Measurements from ENCODE around the gene SYNE1. TPM values are rescaled to one million over a fixed set of nuclear protein-coding genes. Genes with fewer than 3 reads are reported as not detected.

The SYNE1 gene
- total and polyA plus RNA-seq, 2 experiments from 2014 or later: 17.6 to 59.9 TPM

- H3K9me3 ChIP-seq (ENCODE audit: low read depth): no peaks in the 10 kb centered on the region
- H3K79me2 ChIP-seq: no peaks in the 10 kb centered on the region
- H2AFZ ChIP-seq: no peak overlapping the region
- 83% methylated on average over 8 of the region's 8 CpGs for WGBS (ENCODE audit: low lambda C conversion rate, missing lambda C conversion rate)
- no peaks in the 10 kb centered on the region for H3K36me3 ChIP-seq (replicated peaks; ENCODE audit: insufficient read depth, low read depth)
- H3K4me3 ChIP-seq: no peak overlapping the region
- DNase-seq (ENCODE audit: low spot score): no peak
- H3K27me3 ChIP-seq: no peaks in the 10 kb centered on the region
- no peak for TF ChIP-seq EZH2 (IDR thresholded peaks at IDR 0.05; ENCODE audit: borderline replicate concordance)
- H3K4me2 ChIP-seq: no peak overlapping the region
- no peaks in the 10 kb centered on the region for H3K9me2 ChIP-seq (replicated peaks; ENCODE audit: insufficient read depth)
- H3K4me1 ChIP-seq (ENCODE audit: insufficient read depth): peaks cover 10% of the 10 kb centered on the region
- H3K27ac ChIP-seq: no peak overlapping the region
- no peaks in the 10 kb centered on the region for H4K20me1 ChIP-seq (ENCODE audit: insufficient read depth, poor library complexity, severe bottlenecking)
Observed at GRCh38 chr6:152268846-152269442, 368.2 kb downstream of the SYNE1 start.

- Histone ChIP-seq H3K9me3 (ENCODE audit: low read depth) (no peaks in the 10 kb centered on the region), H3K79me2 (no peaks in the 10 kb centered on the region), H4K20me1 (ENCODE audit: insufficient read depth, poor library complexity, severe bottlenecking) (no peaks in the 10 kb centered on the region), H3K9me2 (replicated peaks; ENCODE audit: insufficient read depth) (no peaks in the 10 kb centered on the region), H3K36me3 (replicated peaks; ENCODE audit: insufficient read depth, low read depth) (no peaks in the 10 kb centered on the region), H3K4me3 (no peak overlapping the region), H3K27ac (no peak overlapping the region), H2AFZ (peak overlapping the region; percentile 24), H3K27me3 (no peaks in the 10 kb centered on the region), H3K4me2 (peak overlapping the region; percentile 52), H3K4me1 (ENCODE audit: insufficient read depth) (peaks cover 2% of the 10 kb centered on the region)
- WGBS (ENCODE audit: low lambda C conversion rate, missing lambda C conversion rate): 33% methylated on average over 9 of the region's 9 CpGs
- TF ChIP-seq EZH2 (IDR thresholded peaks at IDR 0.05; ENCODE audit: borderline replicate concordance) (no peak), EZH2phosphoT487 (IDR thresholded peaks at IDR 0.05; ENCODE audit: low read depth, severe bottlenecking, unreplicated experiment) (no peak), CTCF (IDR thresholded peaks at IDR 0.05; ENCODE audit: poor library complexity) (peak; percentile 68)
- peak; percentile 41 for DNase-seq (ENCODE audit: low spot score)
Observed at GRCh38 chr6:152267967-152268845, 369.0 kb downstream of the SYNE1 start.

GRCh38 chr6:152265651-152266050 is 371.5 kb downstream of the SYNE1 start:
- Histone ChIP-seq H4K20me1 (ENCODE audit: insufficient read depth, poor library complexity, severe bottlenecking) (no peaks in the 10 kb centered on the region), H3K27me3 (no peaks in the 10 kb centered on the region), H3K9me2 (replicated peaks; ENCODE audit: insufficient read depth) (no peaks in the 10 kb centered on the region), H3K4me1 (ENCODE audit: insufficient read depth) (no peaks in the 10 kb centered on the region), H3K27ac (no peak overlapping the region), H2AFZ (no peak overlapping the region), H3K4me3 (no peak overlapping the region), H3K4me2 (no peak overlapping the region), H3K36me3 (replicated peaks; ENCODE audit: insufficient read depth, low read depth) (no peaks in the 10 kb centered on the region), H3K9me3 (ENCODE audit: low read depth) (no peaks in the 10 kb centered on the region), H3K79me2 (no peaks in the 10 kb centered on the region)
- DNase-seq (ENCODE audit: low spot score): no peak
- TF ChIP-seq EZH2phosphoT487 (IDR thresholded peaks at IDR 0.05; ENCODE audit: low read depth, severe bottlenecking, unreplicated experiment) (no peak), EZH2 (IDR thresholded peaks at IDR 0.05; ENCODE audit: borderline replicate concordance) (no peak), CTCF (IDR thresholded peaks at IDR 0.05; ENCODE audit: poor library complexity) (no peak)
- WGBS (ENCODE audit: low lambda C conversion rate, missing lambda C conversion rate): 67% methylated on average over 2 of the region's 2 CpGs

- H3K27ac ChIP-seq: no peak overlapping the region
- 100% methylated on average over 1 of the region's 1 CpG for whole genome bisulfite sequencing (ENCODE audit: low lambda C conversion rate, missing lambda C conversion rate)
- H3K36me3 ChIP-seq (replicated peaks; ENCODE audit: insufficient read depth, low read depth): no peaks in the 10 kb centered on the region
Observed at GRCh38 chr6:152263582-152263981, 373.6 kb downstream of the SYNE1 start.

More at GRCh38 chr6:152263582-152263981, 373.6 kb downstream of the SYNE1 start:
- H3K27me3 ChIP-seq: no peaks in the 10 kb centered on the region
- no peaks in the 10 kb centered on the region for H4K20me1 ChIP-seq (ENCODE audit: insufficient read depth, poor library complexity, severe bottlenecking)
- H3K9me2 ChIP-seq (replicated peaks; ENCODE audit: insufficient read depth): no peaks in the 10 kb centered on the region
- no peaks in the 10 kb centered on the region for H3K4me1 ChIP-seq (ENCODE audit: insufficient read depth)
- DNase-seq (ENCODE audit: low spot score): no peak
- H3K9me3 ChIP-seq (ENCODE audit: low read depth): no peaks in the 10 kb centered on the region
- no peak overlapping the region for H2AFZ ChIP-seq
- H3K79me2 ChIP-seq: no peaks in the 10 kb centered on the region
- TF ChIP-seq EZH2phosphoT487 (IDR thresholded peaks at IDR 0.05; ENCODE audit: low read depth, severe bottlenecking, unreplicated experiment): no peak
- no peak for TF ChIP-seq CTCF (IDR thresholded peaks at IDR 0.05; ENCODE audit: poor library complexity)
- no peak for TF ChIP-seq EZH2 (IDR thresholded peaks at IDR 0.05; ENCODE audit: borderline replicate concordance)
- no peak overlapping the region for H3K4me2 ChIP-seq
- no peak overlapping the region for H3K4me3 ChIP-seq
